ENCODE results near the gene CXCL17.

CXCL17 gene

GRCh38 chr19:42397263-42398166, 45.2 kb downstream of the CXCL17 start:
- no peak for DNase-seq

- peak; percentile 97 for DNase-seq
Measured at GRCh38 chr19:42396381-42397262, 46.1 kb downstream of the CXCL17 start.

- no peak for DNase-seq
Measured at GRCh38 chr19:42394751-42395150, 48.0 kb downstream of the CXCL17 start.

- DNase-seq = no peak
Measured at GRCh38 chr19:42392165-42392564, 50.6 kb downstream of the CXCL17 start.

- DNase-seq = no peak
Measured at GRCh38 chr19:42389899-42390298, 52.8 kb downstream of the CXCL17 start, which contains the start of gene CNFN. CNFN (minus strand) TSS chr19:42390297; CDS start chr19:42389037, 1,260 bp downstream.

GRCh38 chr19:42388851-42389489, 53.8 kb downstream of the CXCL17 start:
- DNase-seq = no peak

GRCh38 chr19:42386974-42387707, 55.6 kb downstream of the CXCL17 start:
- DNase-seq = peak; percentile 88

- DNase-seq = no peak
Measured at GRCh38 chr19:42380155-42380554, 62.6 kb downstream of the CXCL17 start.
